ENCODE data around the gene CYP11A1.

CYP11A1 gene

GRCh38 chr15:74318376-74319137 is 48.9 kb downstream of the CYP11A1 start:
- no peak for DNase-seq

- peak; percentile 54 for DNase-seq
Observed at GRCh38 chr15:74317820-74318375, 49.5 kb downstream of the CYP11A1 start.

- no peak for DNase-seq
Observed at GRCh38 chr15:74316141-74316540, 51.3 kb downstream of the CYP11A1 start.

GRCh38 chr15:74315626-74316025 is 51.8 kb downstream of the CYP11A1 start:
- DNase-seq = no peak

- DNase-seq = no peak
Observed at GRCh38 chr15:74314795-74315438, 52.5 kb downstream of the CYP11A1 start.

- no peak for DNase-seq
Observed at GRCh38 chr15:74313889-74314288, 53.6 kb downstream of the CYP11A1 start.

GRCh38 chr15:74312445-74313007 is 54.9 kb downstream of the CYP11A1 start:
- DNase-seq = no peak

- DNase-seq = no peak
Observed at GRCh38 chr15:74311734-74312444, 55.6 kb downstream of the CYP11A1 start.

GRCh38 chr15:74307827-74308811 is 59.3 kb downstream of the CYP11A1 start:
- DNase-seq = peak; percentile 16

GRCh38 chr15:74306781-74307217 is 60.6 kb downstream of the CYP11A1 start:
- DNase-seq = no peak

GRCh38 chr15:74305687-74306086 is 61.8 kb downstream of the CYP11A1 start:
- DNase-seq = no peak

- no peak for DNase-seq
Observed at GRCh38 chr15:74304431-74304830, 63.0 kb downstream of the CYP11A1 start.

- no peak for DNase-seq
Observed at GRCh38 chr15:74303741-74304309, 63.6 kb downstream of the CYP11A1 start.

GRCh38 chr15:74302821-74303359 is 64.6 kb downstream of the CYP11A1 start:
- DNase-seq = peak; percentile 2

GRCh38 chr15:74301583-74302361 is 65.7 kb downstream of the CYP11A1 start:
- DNase-seq = no peak

- no peak for DNase-seq
Observed at GRCh38 chr15:74300057-74300795, 67.2 kb downstream of the CYP11A1 start.

GRCh38 chr15:74297887-74298286 is 69.6 kb downstream of the CYP11A1 start:
- DNase-seq = no peak

- no peak for DNase-seq
Observed at GRCh38 chr15:74295800-74296199, 71.6 kb downstream of the CYP11A1 start.

GRCh38 chr15:74294010-74294409 is 73.4 kb downstream of the CYP11A1 start:
- no peak for DNase-seq

All from kidney glomerular epithelial cell (primary cell).